Natural killer cell treated with Interleukin-12 subunit alpha and Interleukin-12 subunit beta and Interleukin-15 and Interleukin-18, amount 100 ng/mL, for 72 hours (primary cell): Measurements from ENCODE around the gene RFX4. TPM values are rescaled to one million over a fixed set of nuclear protein-coding genes. Genes with fewer than 3 reads are reported as not detected.
"Not testable (repeated sequence)": the region's sequence is repeated elsewhere in the genome, so short reads cannot be mapped to it uniquely, and the experiment has no call there.

Experiments
- ATAC-seq, 2 donors: fragments of 150-1000 bp; cut with Tn5 transposase in 1 of 2; sonication (Bioruptor Pico), chemical (Tn5 transposase) in 1 of 2; 2 replicates each; pipeline ENCODE4 v1.10.0; 2021
- DNase-seq: peaks from one replicate; pipeline ENCODE4 v3.0.0; 2022; ENCODE audit warnings: low spot score
- H3K27ac Mint-ChIP-seq, 2 donors: 1 replicate in 1 of 2; 2 replicates in 1 of 2; pipeline ENCODE4 v1.8.0; 2022; ENCODE audit warnings: mixed read lengths in 2 of 2, mild to moderate bottlenecking in 1 of 2, moderate library complexity in 1 of 2
- H3K27me3 Mint-ChIP-seq, 2 donors: 1 replicate in 1 of 2; 2 replicates in 1 of 2; pipeline ENCODE4 v1.8.0; 2022; ENCODE audit warnings: mixed read lengths in 2 of 2
- H3K36me3 Mint-ChIP-seq: one replicate; pipeline ENCODE4 v1.8.0; 2022; ENCODE audit warnings: mixed read lengths
- H3K4me1 Mint-ChIP-seq, 2 donors: 1 replicate in 1 of 2; 2 replicates in 1 of 2; pipeline ENCODE4 v1.8.0; 2022; ENCODE audit warnings: low read depth in 2 of 2, mixed read lengths in 2 of 2, mild to moderate bottlenecking in 1 of 2
- H3K4me3 Mint-ChIP-seq: one replicate; pipeline ENCODE4 v1.8.0; 2022; ENCODE audit warnings: mixed read lengths
- H3K9me3 Mint-ChIP-seq: 2 replicates; pipeline ENCODE4 v1.8.0; 2022; ENCODE audit warnings: mixed read lengths
- total RNA-seq, 2 donors: library from RNA; stranded (reverse); gene quantifications; one replicate each; pipeline ENCODE4 v1.2.3, GENCODE V29; 2022

The RFX4 gene
- total RNA-seq, 2 donors from 2014 or later: not detected

DNA sequence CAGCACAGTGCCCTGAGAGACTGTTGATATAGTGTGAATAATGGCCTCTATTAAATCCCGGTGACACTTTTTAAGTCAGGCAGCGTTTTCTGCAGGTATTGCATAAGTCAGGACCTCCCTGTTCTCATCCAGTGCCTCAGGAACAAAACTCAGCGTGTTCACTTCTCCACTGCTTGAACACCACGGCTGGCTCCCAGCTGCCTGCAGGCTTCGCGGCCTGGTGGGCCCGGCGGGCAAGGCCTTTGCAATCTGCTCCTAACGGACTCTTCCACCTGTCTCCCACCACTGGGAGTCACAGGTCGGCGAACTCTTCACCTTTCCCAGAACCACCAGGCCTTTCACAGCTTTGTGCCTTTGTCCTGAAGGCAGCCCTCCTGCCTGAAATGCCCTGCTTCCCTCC, 18.7 kb downstream of the RFX4 start:
- no peaks in the 10 kb centered on the region for H3K4me1 Mint-ChIP-seq
- no peak overlapping the region for H3K27ac Mint-ChIP-seq
- no peak for DNase-seq
- no peaks in the 10 kb centered on the region for H3K9me3 Mint-ChIP-seq
- no peak overlapping the region for H3K4me3 Mint-ChIP-seq
- H3K27me3 Mint-ChIP-seq: peaks cover 31 to 44% of the 10 kb centered on the region in 2 donors
- no peaks in the 10 kb centered on the region for H3K36me3 Mint-ChIP-seq
- ATAC-seq: no peak

- no peak for ATAC-seq
- Mint-ChIP-seq H3K9me3 (no peaks in the 10 kb centered on the region), H3K36me3 (no peaks in the 10 kb centered on the region), H3K27me3 (peaks cover 33 to 50% of the 10 kb centered on the region in 2 donors), H3K4me1 (no peaks in the 10 kb centered on the region), H3K4me3 (no peak overlapping the region), H3K27ac (no peak overlapping the region)
- DNase-seq: no peak
These were observed 19.3 kb downstream of the RFX4 start for GRCh38 chr12:106602076-106602475.

DNA sequence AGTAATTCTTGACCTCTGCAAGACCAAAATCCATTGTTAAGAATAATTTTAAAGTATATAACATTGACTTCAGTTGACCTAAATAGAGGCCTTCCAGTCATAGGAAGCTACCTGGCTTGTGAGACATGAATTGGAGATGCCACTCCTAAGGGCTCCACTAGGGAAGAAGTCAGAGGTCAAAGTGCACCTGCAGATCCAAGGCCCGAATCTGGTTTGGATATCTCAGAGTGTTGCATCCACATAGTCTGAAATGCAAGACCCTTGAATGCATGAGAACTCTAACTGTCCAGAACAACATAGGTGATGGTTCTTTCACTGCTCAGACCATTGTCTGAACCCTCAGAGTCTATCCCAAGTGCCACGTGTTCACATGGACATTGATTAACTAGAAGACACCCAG, 22.4 kb downstream of the RFX4 start:
- ATAC-seq (no peak), DNase-seq (no peak)
- H3K4me1 Mint-ChIP-seq: no peaks in the 10 kb centered on the region
- H3K9me3 Mint-ChIP-seq: peaks cover 1% of the 10 kb centered on the region
- no peak overlapping the region for H3K4me3 Mint-ChIP-seq
- peaks cover 27 to 40% of the 10 kb centered on the region in 2 donors for H3K27me3 Mint-ChIP-seq
- no peak overlapping the region for H3K27ac Mint-ChIP-seq
- H3K36me3 Mint-ChIP-seq: peaks cover under 1% of the 10 kb centered on the region

GRCh38 chr12:106620588-106620987, 37.8 kb downstream of the RFX4 start:
- H3K27me3 Mint-ChIP-seq: peaks cover 17 to 29% of the 10 kb centered on the region in 2 donors
- ATAC-seq: not testable (repeated sequence)
- peaks cover 18% of the 10 kb centered on the region for H3K36me3 Mint-ChIP-seq

GRCh38 chr12:106625976-106626375, 43.2 kb downstream of the RFX4 start:
- Mint-ChIP-seq H3K36me3 (peaks cover 6% of the 10 kb centered on the region), H3K9me3 (no peaks in the 10 kb centered on the region), H3K27me3 (peaks cover 0 to 8% of the 10 kb centered on the region in 2 donors), H3K4me3 (no peak overlapping the region), H3K27ac (no peak overlapping the region), H3K4me1 (no peaks in the 10 kb centered on the region)
- ATAC-seq (no peak), DNase-seq (no peak)

More at GRCh38 chr12:106620588-106620987, 37.8 kb downstream of the RFX4 start:
- not testable (repeated sequence) for DNase-seq, H3K27ac Mint-ChIP-seq, H3K4me3 Mint-ChIP-seq, H3K4me1 Mint-ChIP-seq
- H3K9me3 Mint-ChIP-seq: peaks cover 13% of the 10 kb centered on the region

DNA sequence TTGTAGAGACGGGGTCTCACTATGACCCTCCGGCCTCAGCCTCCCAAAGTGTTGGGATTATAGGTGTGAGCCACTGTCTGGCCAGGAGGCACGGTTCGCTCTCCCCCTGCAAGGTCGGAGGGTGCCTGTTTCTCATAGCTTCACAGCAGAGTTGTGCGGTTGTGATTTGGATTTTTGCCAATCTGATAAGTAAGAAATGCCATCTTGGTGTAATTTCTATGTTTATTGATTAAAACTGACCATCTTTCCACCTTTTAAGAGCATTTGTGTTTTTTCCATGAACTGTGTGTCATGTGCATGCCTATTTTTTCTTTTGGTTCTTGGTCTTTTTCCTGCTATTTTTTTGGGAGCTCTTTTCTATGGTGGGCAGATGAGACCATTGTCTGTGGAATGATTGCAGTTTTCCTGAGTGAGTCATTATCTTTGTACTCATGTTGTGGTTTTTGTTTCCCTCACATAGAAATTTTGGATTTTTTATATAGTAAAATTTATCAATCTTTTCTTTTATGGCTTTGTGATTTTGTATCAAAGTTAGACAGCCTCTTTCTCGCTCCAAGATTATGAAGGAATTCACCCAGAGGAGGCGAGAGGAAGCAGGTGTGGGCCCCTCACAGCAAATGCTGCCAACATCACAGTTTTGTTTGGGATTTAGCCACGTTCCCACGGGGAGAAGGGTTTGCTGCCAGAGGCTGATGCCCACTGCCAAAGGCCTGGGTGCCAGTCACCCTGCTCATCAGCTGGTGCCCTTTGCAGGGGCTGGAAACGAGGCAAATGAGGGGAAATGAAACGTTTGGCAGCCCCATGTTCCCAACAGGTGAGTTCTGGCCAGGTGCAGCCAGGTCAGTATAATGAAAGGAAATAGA, 47.2 kb downstream of the RFX4 start:
- Mint-ChIP-seq H3K9me3 (no peaks in the 10 kb centered on the region), H3K36me3 (no peaks in the 10 kb centered on the region), H3K27me3 (peaks cover 10 to 14% of the 10 kb centered on the region in 2 donors), H3K4me3 (no peak overlapping the region), H3K4me1 (no peaks in the 10 kb centered on the region), H3K27ac (no peak overlapping the region)
- ATAC-seq (no peak), DNase-seq (no peak)

DNA sequence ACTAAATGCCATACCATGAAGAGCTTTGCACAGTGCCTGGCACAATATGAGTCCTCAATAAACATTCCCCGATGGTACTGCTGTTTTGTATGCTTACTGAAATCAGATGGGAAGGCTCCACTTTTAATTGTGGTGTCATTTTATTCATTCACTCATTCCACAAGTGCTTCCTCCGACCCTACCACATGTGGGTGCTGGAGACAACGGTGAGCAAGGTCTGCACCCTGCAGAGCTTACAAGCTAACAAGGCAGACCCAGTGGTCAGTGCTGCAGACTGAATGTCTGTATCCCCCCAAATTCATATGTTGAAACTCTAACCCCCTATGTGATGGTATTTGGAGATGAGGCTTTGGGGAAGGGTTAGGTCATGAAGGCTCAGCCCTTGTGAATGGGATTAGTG, 48.3 kb downstream of the RFX4 start:
- Mint-ChIP-seq H3K27ac (no peak overlapping the region), H3K4me3 (no peak overlapping the region), H3K9me3 (no peaks in the 10 kb centered on the region), H3K4me1 (no peaks in the 10 kb centered on the region), H3K27me3 (peaks cover 14 to 18% of the 10 kb centered on the region in 2 donors), H3K36me3 (no peaks in the 10 kb centered on the region)
- ATAC-seq (no peak), DNase-seq (no peak)

DNA sequence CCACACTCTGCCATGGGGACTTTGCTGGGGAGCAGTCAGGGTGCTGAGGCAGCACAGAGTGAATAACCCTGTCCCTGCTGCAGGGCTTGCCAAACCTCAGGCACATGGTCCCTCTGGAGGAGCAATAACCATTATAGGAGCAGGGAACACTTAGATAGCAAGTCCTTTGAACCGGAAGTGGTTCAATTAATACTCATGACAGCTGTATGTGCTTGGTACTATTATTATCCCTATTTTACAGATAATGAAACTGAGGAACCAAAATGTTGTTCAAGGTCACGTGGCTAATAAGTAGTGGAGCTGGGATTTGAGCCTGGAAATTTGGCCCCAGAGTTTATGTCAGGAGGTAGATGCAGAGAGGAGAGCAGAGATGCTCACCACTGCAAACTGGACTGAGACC, 49.0 kb downstream of the RFX4 start:
- Mint-ChIP-seq H3K27me3 (peaks cover 16 to 24% of the 10 kb centered on the region in 2 donors), H3K4me1 (no peaks in the 10 kb centered on the region), H3K4me3 (no peak overlapping the region), H3K9me3 (no peaks in the 10 kb centered on the region), H3K27ac (no peak overlapping the region), H3K36me3 (no peaks in the 10 kb centered on the region)
- DNase-seq (no peak), ATAC-seq (peak in 1 of 2 donors; percentile 25)

DNA sequence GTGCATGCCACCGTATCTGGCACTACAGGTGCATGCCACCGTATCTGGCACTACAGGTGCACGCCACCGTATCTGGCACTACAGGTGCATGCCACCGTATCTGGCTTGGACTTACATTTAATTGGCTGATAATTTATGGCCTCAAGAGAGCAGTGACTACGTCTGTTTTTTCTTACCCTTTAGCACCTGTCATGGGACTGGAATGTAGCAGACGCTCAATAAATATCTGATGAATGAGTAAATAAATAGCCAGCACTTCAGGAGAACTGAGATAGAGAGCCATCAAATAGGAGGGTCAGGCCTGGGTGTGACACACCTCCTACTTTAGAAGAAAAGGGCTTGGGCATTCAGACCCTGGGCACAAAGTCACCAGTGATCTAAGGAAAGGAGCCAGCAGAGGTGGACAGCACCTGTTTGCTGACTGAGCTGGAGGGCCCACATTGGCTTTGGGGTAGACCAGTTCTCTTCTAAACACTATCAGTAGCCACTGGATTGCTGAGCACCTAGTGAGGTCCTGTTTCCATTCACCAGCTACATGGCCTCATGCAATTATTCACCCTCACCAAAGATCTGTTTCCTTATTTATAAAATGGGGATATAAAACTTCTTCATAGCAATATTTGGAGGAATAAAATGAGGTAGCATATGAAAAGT, 50.1 kb downstream of the RFX4 start:
- Mint-ChIP-seq H3K27ac (no peak overlapping the region), H3K27me3 (peaks cover 19 to 27% of the 10 kb centered on the region in 2 donors), H3K4me3 (no peak overlapping the region), H3K36me3 (no peaks in the 10 kb centered on the region), H3K4me1 (no peaks in the 10 kb centered on the region), H3K9me3 (no peaks in the 10 kb centered on the region)
- DNase-seq (no peak), ATAC-seq (no peak)

- H3K36me3 Mint-ChIP-seq: no peaks in the 10 kb centered on the region
- no peaks in the 10 kb centered on the region for H3K4me1 Mint-ChIP-seq
- no peak overlapping the region for H3K27ac Mint-ChIP-seq
- DNase-seq: no peak
- no peaks in the 10 kb centered on the region for H3K9me3 Mint-ChIP-seq
- ATAC-seq: no peak
- no peak overlapping the region for H3K4me3 Mint-ChIP-seq
- peaks cover 17 to 27% of the 10 kb centered on the region in 2 donors for H3K27me3 Mint-ChIP-seq
These were observed 50.6 kb downstream of the RFX4 start for GRCh38 chr12:106633451-106633823.

- ATAC-seq: no peak
- no peak overlapping the region for H3K27ac Mint-ChIP-seq
- H3K4me3 Mint-ChIP-seq: no peak overlapping the region
- no peak for DNase-seq
- H3K4me1 Mint-ChIP-seq: no peaks in the 10 kb centered on the region
- no peaks in the 10 kb centered on the region for H3K36me3 Mint-ChIP-seq
- H3K27me3 Mint-ChIP-seq: peaks cover 18 to 31% of the 10 kb centered on the region in 2 donors
- no peaks in the 10 kb centered on the region for H3K9me3 Mint-ChIP-seq
These were observed 51.4 kb downstream of the RFX4 start for GRCh38 chr12:106634206-106634605.

- no peak for DNase-seq
- Mint-ChIP-seq H3K36me3 (no peaks in the 10 kb centered on the region), H3K9me3 (no peaks in the 10 kb centered on the region), H3K4me1 (no peaks in the 10 kb centered on the region), H3K27me3 (peaks cover 23 to 33% of the 10 kb centered on the region in 2 donors), H3K4me3 (no peak overlapping the region), H3K27ac (no peak overlapping the region)
- no peak for ATAC-seq
These were observed 60.2 kb downstream of the RFX4 start for GRCh38 chr12:106643000-106643399.

- Mint-ChIP-seq H3K27me3 (peaks cover 21 to 29% of the 10 kb centered on the region in 2 donors), H3K4me3 (no peak overlapping the region), H3K4me1 (no peaks in the 10 kb centered on the region), H3K9me3 (no peaks in the 10 kb centered on the region), H3K36me3 (no peaks in the 10 kb centered on the region), H3K27ac (no peak overlapping the region)
- DNase-seq (no peak), ATAC-seq (no peak)
These were observed 61.7 kb downstream of the RFX4 start for GRCh38 chr12:106644335-106645073.

GRCh38 chr12:106645074-106645421, 62.2 kb downstream of the RFX4 start:
- no peak for ATAC-seq
- Mint-ChIP-seq H3K4me3 (no peak overlapping the region), H3K4me1 (no peaks in the 10 kb centered on the region), H3K27ac (no peak overlapping the region), H3K36me3 (no peaks in the 10 kb centered on the region), H3K27me3 (peaks cover 18 to 29% of the 10 kb centered on the region in 2 donors), H3K9me3 (no peaks in the 10 kb centered on the region)
- no peak for DNase-seq
